Measurements from ENCODE around the gene IFT122. TPM values are rescaled to one million over a fixed set of nuclear protein-coding genes. Genes with fewer than 3 reads are reported as not detected.

Gene IFT122
- total and polyA plus RNA-seq, 12 donors = 9.7 to 29.1 (median 16.8) TPM

DNA sequence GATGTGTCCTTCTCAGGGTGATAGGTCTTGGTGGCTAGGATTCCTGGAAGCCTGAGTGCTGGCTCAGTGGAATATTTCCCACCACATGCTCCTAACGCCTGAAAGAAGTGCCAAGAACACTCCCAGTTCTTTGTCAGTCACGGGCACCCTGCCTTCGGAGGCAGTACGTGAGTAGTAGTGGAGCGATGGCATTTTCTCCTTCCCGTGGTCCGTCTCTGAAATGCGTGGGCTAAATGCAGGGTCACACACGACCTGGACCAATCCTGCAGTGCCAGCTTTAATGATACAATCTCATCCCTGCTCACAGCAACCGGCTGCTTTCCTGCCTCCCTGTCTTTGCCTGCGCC lies 117.5 kb downstream of the IFT122 start:
- H3K27me3 ChIP-seq = no peaks in the 10 kb centered on the region
- ATAC-seq (peak; percentile 5 to 56 (median 20)), DNase-seq (no peak)
- WGBS, 2 donors = 39 to 50% methylated on average over 11 of the region's 11 CpGs
- H3K36me3 ChIP-seq = peaks cover 0 to 81% (median 21%) of the 10 kb centered on the region in 9 donors
- H3K4me3 ChIP-seq = no peak overlapping the region
- no peak for TF ChIP-seq CTCF (IDR thresholded peaks at IDR 0.05)
- peaks cover 39 to 100% (median 90%) of the 10 kb centered on the region in 9 donors for H3K4me1 ChIP-seq
- peak overlapping the region in 6 of 10 donors; percentile 24 to 94 (median 38) for H3K27ac ChIP-seq
- intact Hi-C loops (cut with DNase I) = loop anchor here in 3 of 10 donors (5.0 to 10.0 kb wide), 3 partner anchors 35 to 53 kb away; no protein-coding TSS in a partner anchor
- H3K9me3 ChIP-seq = no peaks in the 10 kb centered on the region

- 85 to 88% methylated on average over 15 of the region's 15 CpGs for WGBS, 2 donors
- ATAC-seq = no peak
Observed at GRCh38 chr3:129558081-129558771, 118.2 kb downstream of the IFT122 start.

GRCh38 chr3:129558772-129559564 lies 118.9 kb downstream of the IFT122 start:
- no peaks in the 10 kb centered on the region for H3K27me3 ChIP-seq
- 83 to 84% methylated on average over 11 of the region's 11 CpGs for WGBS, 2 donors
- intact Hi-C loops (cut with DNase I) = loop anchor here in 3 of 10 donors (5.0 to 10.0 kb wide), 3 partner anchors 33 to 54 kb away; no protein-coding TSS in a partner anchor
- no peaks in the 10 kb centered on the region for H3K9me3 ChIP-seq
- ATAC-seq (peak in 1 of 8 donors; percentile 1), DNase-seq (no peak)
- H3K4me1 ChIP-seq = peaks cover 39 to 100% (median 92%) of the 10 kb centered on the region in 9 donors
- peak overlapping the region in 6 of 10 donors; percentile 18 to 94 (median 46) for H3K27ac ChIP-seq
- H3K4me3 ChIP-seq = no peak overlapping the region
- H3K36me3 ChIP-seq = peaks cover 0 to 95% (median 27%) of the 10 kb centered on the region in 9 donors
- no peak for TF ChIP-seq CTCF (IDR thresholded peaks at IDR 0.05)

More at GRCh38 chr3:129558081-129558771, 118.2 kb downstream of the IFT122 start:
- Histone ChIP-seq H3K36me3 (peaks cover 0 to 88% (median 27%) of the 10 kb centered on the region in 9 donors), H3K27me3 (no peaks in the 10 kb centered on the region), H3K4me1 (peaks cover 39 to 100% (median 94%) of the 10 kb centered on the region in 9 donors), H3K4me3 (no peak overlapping the region), H3K27ac (peak overlapping the region in 6 of 10 donors; percentile 20 to 94 (median 46)), H3K9me3 (no peaks in the 10 kb centered on the region)
- DNase-seq = no peak
- intact Hi-C loops (cut with DNase I) = loop anchor here in 3 of 10 donors (5.0 to 10.0 kb wide), 3 partner anchors 34 to 53 kb away; no protein-coding TSS in a partner anchor
- no peak for TF ChIP-seq CTCF (IDR thresholded peaks at IDR 0.05)

DNA sequence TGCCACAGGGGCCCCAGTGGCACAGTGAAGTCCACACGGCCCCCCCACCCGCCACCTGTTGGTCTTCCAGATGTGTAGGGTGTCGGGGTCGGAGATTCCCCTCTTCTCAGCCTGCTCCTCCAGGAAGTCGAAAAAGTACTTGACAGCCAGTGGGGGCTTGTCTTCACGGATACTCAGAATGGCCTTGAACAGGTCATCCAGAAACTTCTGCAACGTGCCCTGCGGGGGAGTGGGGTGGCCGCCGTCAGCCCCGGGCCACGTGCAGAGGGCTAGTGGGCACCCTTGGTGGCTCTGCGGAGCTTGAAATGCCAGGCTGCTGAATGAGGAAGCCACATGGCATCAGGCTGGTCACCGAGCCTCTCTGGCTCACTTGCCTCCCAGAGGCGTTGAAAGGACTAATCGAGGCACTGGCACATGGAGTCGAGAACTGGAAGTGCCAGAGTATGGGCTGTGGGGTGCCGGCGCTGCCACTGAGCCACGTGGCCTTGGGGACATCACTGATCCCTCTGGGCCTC lies 119.6 kb downstream of the IFT122 start:
- ATAC-seq (no peak), DNase-seq (no peak)
- intact Hi-C loops (cut with DNase I) = loop anchor here in 6 of 10 donors (2.0 to 10.0 kb wide), 5 partner anchors 33 to 55 kb away; no protein-coding TSS in a partner anchor
- no peaks in the 10 kb centered on the region for H3K9me3 ChIP-seq
- 81 to 87% methylated on average over 20 of the region's 20 CpGs for WGBS, 2 donors
- TF ChIP-seq CTCF (IDR thresholded peaks at IDR 0.05) = no peak
- peaks cover 0 to 100% (median 27%) of the 10 kb centered on the region in 9 donors for H3K36me3 ChIP-seq
- no peak overlapping the region for H3K4me3 ChIP-seq
- peaks cover 37 to 100% (median 92%) of the 10 kb centered on the region in 9 donors for H3K4me1 ChIP-seq
- H3K27me3 ChIP-seq = no peaks in the 10 kb centered on the region
- H3K27ac ChIP-seq = peak overlapping the region in 6 of 10 donors; percentile 81 to 94 (median 87)

Measured in heart right ventricle (tissue), 16 donors.